HepG2 (cell line): ENCODE measurements around the gene NUP93. TPM values are rescaled to one million over a fixed set of nuclear protein-coding genes. Genes with fewer than 3 reads are reported as not detected.

Source experiments
- ARNT ChIP-seq: fragments of 450-650 bp; IDR thresholded peaks from 2 replicates; pipeline ENCODE4 v1.6.1; 2017
- GABPA ChIP-seq, 2 experiments: IDR thresholded peaks; 2 replicates each; pipeline ENCODE4 v1.6.1; 2011 to 2016; ENCODE audit warnings: low read depth in 2 of 2, low read length in 1 of 2, missing biosample characterization in 1 of 2, missing genetic modification characterization in 1 of 2
- MED1 ChIP-seq: sonication (generic); formaldehyde crosslinking; IDR thresholded peaks from 2 replicates; pipeline ENCODE4 v1.4.0; 2020; ENCODE audit warnings: missing genetic modification reagents
- NR1H2 ChIP-seq: sonication (generic); formaldehyde crosslinking; IDR thresholded peaks from 2 replicates; pipeline ENCODE4 v1.8.1; 2022; ENCODE audit warnings: low read depth, missing genetic modification reagents, borderline replicate concordance
- SAFB2 ChIP-seq: sonication (generic); formaldehyde crosslinking; IDR thresholded peaks from 2 replicates; pipeline ENCODE4 v1.5.1; 2020; ENCODE audit warnings: missing genetic modification reagents, low read depth, mild to moderate bottlenecking, borderline replicate concordance
- SIN3A ChIP-seq: IDR thresholded peaks from 2 replicates; pipeline ENCODE4 v1.6.1; 2011; ENCODE audit warnings: low read depth, mild to moderate bottlenecking, control low read depth, low read length, borderline replicate concordance
- ZBED4 ChIP-seq: sonication (generic); formaldehyde crosslinking; IDR thresholded peaks from 2 replicates; pipeline ENCODE4 v1.4.0; 2020; ENCODE audit warnings: missing genetic modification reagents, borderline replicate concordance
- ZBTB38 ChIP-seq: sonication (generic); formaldehyde crosslinking; IDR thresholded peaks from 2 replicates; pipeline ENCODE4 v1.5.1; 2020; ENCODE audit warnings: mild to moderate bottlenecking, missing genetic modification reagents
- ZHX2 ChIP-seq, 2 experiments: sonication (generic) in 1 of 2; formaldehyde crosslinking in 1 of 2; IDR thresholded peaks; 2 replicates each; pipeline versions ENCODE4 v1.6.1 to v1.9.0; 2014 to 2022; ENCODE audit warnings: antibody characterized with exemption in 1 of 2, borderline replicate concordance in 1 of 2, inconsistent platforms in 1 of 2, low read depth in 1 of 2, missing genetic modification reagents in 1 of 2
- ZNF10 ChIP-seq: sonication (generic); formaldehyde crosslinking; IDR thresholded peaks from 2 replicates; pipeline ENCODE4 v1.4.0; 2020; ENCODE audit warnings: mild to moderate bottlenecking, low read depth, missing genetic modification reagents, borderline replicate concordance
- ZNF468 ChIP-seq: sonication (generic); formaldehyde crosslinking; IDR thresholded peaks from 2 replicates; pipeline ENCODE4 v1.8.0; 2022; ENCODE audit warnings: mild to moderate bottlenecking, moderate library complexity, missing genetic modification reagents
- polyA plus RNA-seq, 8 experiments: library from polyadenylated mRNA; depleted of rRNA in 3 of 8; stranded (reverse) in 7 of 8; unstranded in 1 of 8; fragments of >200 nt; fragmentation: Illumina TruSeq in 4 of 8; extraction: Trizol in 4 of 8; gene quantifications; 2 replicates each; pipeline versions ENCODE4 v1.2.1 to v1.2.3, GENCODE V29; 2011 to 2016; ENCODE audit warnings: low read depth in 4 of 8, missing spikeins in 1 of 8, mixed read lengths in 1 of 8; ENCODE audit not compliant: insufficient read depth in 1 of 8
- total RNA-seq, 5 experiments: library from RNA; depleted of rRNA; stranded (reverse); fragments of >200 nt; fragmentation: Illumina TruSeq; extraction: Trizol; gene quantifications; 2 replicates each; pipeline ENCODE4 v1.2.3, GENCODE V29; 2016; ENCODE audit warnings: low read depth in 1 of 5
- TF ChIP-seq, protein P1 (sequence below): sonication (generic); formaldehyde crosslinking; IDR thresholded peaks from 2 replicates; pipeline ENCODE4 v1.5.1; 2020; ENCODE audit warnings: missing genetic modification reagents, mild to moderate bottlenecking, borderline replicate concordance
- TF ChIP-seq, protein P2 (sequence below): sonication (generic); formaldehyde crosslinking; IDR thresholded peaks from 2 replicates; pipeline ENCODE4 v1.8.1; 2023; ENCODE audit warnings: missing genetic modification reagents, inconsistent platforms, borderline replicate concordance

NUP93 gene
- total and polyA plus RNA-seq, 2 of the 13 experiments (the other 11 are each of a cell fraction or from before 2014, with no cell fraction given) = 58.5 to 140 TPM

DNA sequence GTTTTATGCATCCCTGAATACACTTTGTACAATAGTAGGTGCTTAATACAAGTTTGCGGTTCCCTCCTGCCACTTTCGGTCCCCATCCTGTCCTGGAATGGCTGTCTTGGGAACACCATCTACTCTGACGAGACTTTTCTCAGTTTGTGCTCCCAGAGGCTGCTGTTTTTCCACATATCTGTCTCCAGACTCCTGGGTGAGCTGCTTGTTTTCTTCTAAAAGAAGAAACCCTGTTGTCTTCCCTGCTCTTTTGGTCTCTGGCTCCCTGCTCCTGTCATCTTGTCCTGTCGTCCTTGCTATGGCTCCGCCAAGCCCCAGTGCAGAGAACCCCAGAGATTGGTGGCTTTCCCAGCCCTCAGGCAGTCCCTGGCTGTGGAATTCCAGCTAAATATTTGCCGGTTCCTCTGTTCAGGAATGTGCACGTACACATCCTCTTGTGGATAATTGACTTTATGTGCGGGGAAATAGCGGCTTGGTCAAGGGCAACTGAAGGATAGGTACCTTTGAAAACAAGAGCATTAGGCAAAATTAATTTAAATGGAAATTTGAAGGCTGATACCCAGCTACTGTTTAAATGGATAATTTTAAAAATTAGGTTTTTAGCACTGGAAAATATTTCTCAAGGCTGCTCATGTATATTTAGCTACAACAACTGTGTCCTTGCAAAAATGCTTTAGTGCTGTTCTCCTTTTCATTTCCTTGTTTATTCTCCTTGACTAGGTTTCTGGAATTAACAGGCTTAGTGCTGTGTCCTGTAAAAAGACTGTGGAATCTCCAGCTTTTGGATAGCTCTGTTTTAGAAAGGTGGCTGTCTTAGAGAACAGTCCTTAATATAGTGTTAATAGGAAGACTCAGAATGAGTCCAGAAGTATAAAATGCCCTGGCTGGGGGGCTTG, 84.9 kb downstream of the NUP93 start (continued):
- TF ChIP-seq, protein P1, sequence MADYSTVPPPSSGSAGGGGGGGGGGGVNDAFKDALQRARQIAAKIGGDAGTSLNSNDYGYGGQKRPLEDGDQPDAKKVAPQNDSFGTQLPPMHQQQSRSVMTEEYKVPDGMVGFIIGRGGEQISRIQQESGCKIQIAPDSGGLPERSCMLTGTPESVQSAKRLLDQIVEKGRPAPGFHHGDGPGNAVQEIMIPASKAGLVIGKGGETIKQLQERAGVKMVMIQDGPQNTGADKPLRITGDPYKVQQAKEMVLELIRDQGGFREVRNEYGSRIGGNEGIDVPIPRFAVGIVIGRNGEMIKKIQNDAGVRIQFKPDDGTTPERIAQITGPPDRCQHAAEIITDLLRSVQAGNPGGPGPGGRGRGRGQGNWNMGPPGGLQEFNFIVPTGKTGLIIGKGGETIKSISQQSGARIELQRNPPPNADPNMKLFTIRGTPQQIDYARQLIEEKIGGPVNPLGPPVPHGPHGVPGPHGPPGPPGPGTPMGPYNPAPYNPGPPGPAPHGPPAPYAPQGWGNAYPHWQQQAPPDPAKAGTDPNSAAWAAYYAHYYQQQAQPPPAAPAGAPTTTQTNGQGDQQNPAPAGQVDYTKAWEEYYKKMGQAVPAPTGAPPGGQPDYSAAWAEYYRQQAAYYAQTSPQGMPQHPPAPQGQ = no peak
- TF ChIP-seq ARNT (0 out of 2 replicates have a peak, but pooled peaks have one; percentile 32), SIN3A (no peak; the same call in 1 of the 2 replicates), MED1 (peak; percentile 99), ZNF468 (CRISPR knock-in tag) (no peak), ZBED4 (CRISPR knock-in tag) (no peak), ZBTB38 (CRISPR knock-in tag) (peak; percentile 67; the same call in 1 of the 2 replicates), ZNF10 (CRISPR knock-in tag) (no peak), GABPA (IDR thresholded peaks at IDR 0.05; ENCODE audit: low read depth, low read length) (no peak), GABPA (CRISPR knock-in tag; IDR thresholded peaks at IDR 0.05; ENCODE audit: low read depth) (peak; percentile 62), NR1H2 (CRISPR knock-in tag) (no peak), SAFB2 (peak; percentile 61; the same call in 1 of the 2 replicates), ZHX2 (IDR thresholded peaks at IDR 0.05; ENCODE audit: low read depth) (0 out of 2 replicates have a peak, but pooled peaks have one; percentile 40), ZHX2 (CRISPR knock-in tag; IDR thresholded peaks at IDR 0.05; ENCODE audit: borderline replicate concordance) (no peak; the same call in 1 of the 2 replicates)
- TF ChIP-seq, protein P2, sequence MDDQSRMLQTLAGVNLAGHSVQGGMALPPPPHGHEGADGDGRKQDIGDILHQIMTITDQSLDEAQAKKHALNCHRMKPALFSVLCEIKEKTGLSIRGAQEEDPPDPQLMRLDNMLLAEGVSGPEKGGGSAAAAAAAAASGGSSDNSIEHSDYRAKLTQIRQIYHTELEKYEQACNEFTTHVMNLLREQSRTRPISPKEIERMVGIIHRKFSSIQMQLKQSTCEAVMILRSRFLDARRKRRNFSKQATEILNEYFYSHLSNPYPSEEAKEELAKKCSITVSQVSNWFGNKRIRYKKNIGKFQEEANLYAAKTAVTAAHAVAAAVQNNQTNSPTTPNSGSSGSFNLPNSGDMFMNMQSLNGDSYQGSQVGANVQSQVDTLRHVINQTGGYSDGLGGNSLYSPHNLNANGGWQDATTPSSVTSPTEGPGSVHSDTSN = no peak
